HG03439 (cell line): ENCODE data around the gene DYNC2I2.

Experiments used
- ATAC-seq: cut with Tn5 transposase; IDR thresholded peaks from one replicate; pipeline ENCODE4 v1.9.1; 2021; ENCODE audit warnings: mild to moderate bottlenecking, moderate library complexity; ENCODE audit not compliant: unreplicated experiment

Gene DYNC2I2

GRCh38 chr9:128636556-128637530 lies 19.8 kb downstream of the DYNC2I2 start:
- ATAC-seq = no peak

GRCh38 chr9:128636024-128636390 lies 20.6 kb downstream of the DYNC2I2 start:
- no peak for ATAC-seq

- no peak for ATAC-seq
These were observed 21.2 kb downstream of the DYNC2I2 start for GRCh38 chr9:128635266-128636023.

GRCh38 chr9:128634651-128635262 lies 21.9 kb downstream of the DYNC2I2 start:
- ATAC-seq = no peak

GRCh38 chr9:128634111-128634510 lies 22.5 kb downstream of the DYNC2I2 start:
- no peak for ATAC-seq

- ATAC-seq = no peak
These were observed 23.0 kb downstream of the DYNC2I2 start for GRCh38 chr9:128633601-128634000.

- ATAC-seq = no peak
These were observed 23.6 kb downstream of the DYNC2I2 start for GRCh38 chr9:128633057-128633456.

GRCh38 chr9:128632486-128632885 lies 24.2 kb downstream of the DYNC2I2 start:
- ATAC-seq = no peak

GRCh38 chr9:128632066-128632465 lies 24.6 kb downstream of the DYNC2I2 start:
- no peak for ATAC-seq

- ATAC-seq = no peak
These were observed 25.0 kb downstream of the DYNC2I2 start for GRCh38 chr9:128631636-128632035.

GRCh38 chr9:128629852-128630545 lies 26.6 kb downstream of the DYNC2I2 start:
- ATAC-seq = no peak

- no peak for ATAC-seq
These were observed 27.5 kb downstream of the DYNC2I2 start for GRCh38 chr9:128629136-128629535.

- ATAC-seq = no peak
These were observed 28.1 kb downstream of the DYNC2I2 start for GRCh38 chr9:128628471-128629048.

GRCh38 chr9:128627906-128628305 lies 28.7 kb downstream of the DYNC2I2 start:
- ATAC-seq = no peak

- no peak for ATAC-seq
These were observed 29.4 kb downstream of the DYNC2I2 start for GRCh38 chr9:128627127-128627715.

GRCh38 chr9:128626181-128626580 lies 30.5 kb downstream of the DYNC2I2 start:
- ATAC-seq = no peak

GRCh38 chr9:128625391-128626146 lies 31.1 kb downstream of the DYNC2I2 start:
- no peak for ATAC-seq

GRCh38 chr9:128624566-128624965 lies 32.1 kb downstream of the DYNC2I2 start:
- no peak for ATAC-seq

GRCh38 chr9:128621730-128622455 lies 34.8 kb downstream of the DYNC2I2 start:
- ATAC-seq = no peak
